Neuronal stem cell (in vitro differentiated cells): ENCODE results near the gene ZBTB42.

Experiments
- DNase-seq: peaks from one replicate; pipeline ENCODE4 v3.0.0-alpha.2; 2013; ENCODE audit warnings: low spot score
- H2AFZ ChIP-seq: one replicate; pipeline ENCODE4 v1.6.1; 2013; ENCODE audit warnings: mild to moderate bottlenecking, low read length, inconsistent platforms
- H2AK5ac ChIP-seq: 2 replicates; pipeline ENCODE4 v1.6.1; 2013; ENCODE audit warnings: low read depth, mild to moderate bottlenecking, inconsistent platforms, low read length, moderate library complexity, mixed read lengths
- H2BK120ac ChIP-seq: 2 replicates; pipeline ENCODE4 v1.6.1; 2013; ENCODE audit warnings: low read depth, mild to moderate bottlenecking, inconsistent platforms, low read length, moderate library complexity, mixed read lengths
- H2BK12ac ChIP-seq: one replicate; pipeline ENCODE4 v1.6.1; 2013; ENCODE audit warnings: low read length, inconsistent platforms
- H2BK15ac ChIP-seq: 2 replicates; pipeline ENCODE4 v1.6.1; 2013; ENCODE audit warnings: mild to moderate bottlenecking, low read length, inconsistent platforms, mixed read lengths
- H2BK5ac ChIP-seq: one replicate; pipeline ENCODE4 v1.6.1; 2013; ENCODE audit warnings: inconsistent platforms, mild to moderate bottlenecking, low read length, moderate library complexity
- H3K14ac ChIP-seq: one replicate; pipeline ENCODE4 v1.6.1; 2013; ENCODE audit warnings: low read length, inconsistent platforms
- H3K18ac ChIP-seq: 2 replicates; pipeline ENCODE4 v1.6.1; 2013; ENCODE audit warnings: low read length, inconsistent platforms
- H3K23ac ChIP-seq: 2 replicates; pipeline ENCODE4 v1.6.1; 2013; ENCODE audit warnings: low read depth, mild to moderate bottlenecking, mixed read lengths, low read length, inconsistent platforms; ENCODE audit not compliant: poor library complexity
- H3K27ac ChIP-seq: replicated peaks from 3 replicates; pipeline ENCODE4 v1.5.1; 2013; ENCODE audit warnings: low read length, inconsistent platforms
- H3K27me3 ChIP-seq, 3 experiments: 2 replicates each; pipeline ENCODE4 v1.6.1; 2013; ENCODE audit warnings: low read length in 3 of 3, mild to moderate bottlenecking in 2 of 3, inconsistent platforms in 1 of 3, low read depth in 1 of 3, mixed read lengths in 1 of 3, moderate library complexity in 1 of 3; ENCODE audit not compliant: control insufficient read depth in 3 of 3, insufficient read depth in 3 of 3
- H3K36me3 ChIP-seq, 2 donors: replicated peaks in 1 of 2; 2 replicates each; pipeline ENCODE4 v1.6.1; 2013; ENCODE audit warnings: low read length in 2 of 2; ENCODE audit not compliant: control insufficient read depth in 2 of 2, insufficient read depth in 2 of 2
- H3K4ac ChIP-seq: 2 replicates; pipeline ENCODE4 v1.6.1; 2013; ENCODE audit warnings: inconsistent platforms, mild to moderate bottlenecking, low read length, moderate library complexity
- H3K4me1 ChIP-seq, 2 donors: 1 replicate in 1 of 2; 2 replicates in 1 of 2; pipeline ENCODE4 v1.6.1; 2013; ENCODE audit warnings: low read length in 2 of 2, low read depth in 1 of 2; ENCODE audit not compliant: control insufficient read depth in 2 of 2, insufficient read depth in 1 of 2
- H3K4me2 ChIP-seq: one replicate; pipeline ENCODE4 v1.6.1; 2013; ENCODE audit warnings: mild to moderate bottlenecking, low read length, inconsistent platforms; ENCODE audit not compliant: insufficient read depth, poor library complexity, severe bottlenecking
- H3K4me3 ChIP-seq, 2 donors: 2 replicates each; pipeline ENCODE4 v1.5.1; 2013; ENCODE audit warnings: low read length in 2 of 2, mild to moderate bottlenecking in 2 of 2, inconsistent platforms in 1 of 2, moderate library complexity in 1 of 2
- H3K79me1 ChIP-seq: one replicate; pipeline ENCODE4 v1.6.1; 2013; ENCODE audit warnings: low read depth, mild to moderate bottlenecking, inconsistent platforms, low read length, moderate library complexity
- H3K9ac ChIP-seq: one replicate; pipeline ENCODE4 v1.6.1; 2013; ENCODE audit warnings: mild to moderate bottlenecking, low read depth, low read length, inconsistent platforms; ENCODE audit not compliant: poor library complexity
- H3K9me3 ChIP-seq, 2 donors: replicated peaks in 1 of 2; 2 replicates each; pipeline versions ENCODE3 to v1.6.1; 2013; ENCODE audit warnings: low read length in 2 of 2, mild to moderate bottlenecking in 2 of 2, inconsistent platforms in 1 of 2, low read depth in 1 of 2, mixed read lengths in 1 of 2, moderate library complexity in 1 of 2; ENCODE audit not compliant: control insufficient read depth in 2 of 2, insufficient read depth in 1 of 2
- H4K8ac ChIP-seq: one replicate; pipeline ENCODE4 v1.6.1; 2013; ENCODE audit warnings: low read depth, mild to moderate bottlenecking, inconsistent platforms, low read length, moderate library complexity
- H4K91ac ChIP-seq: one replicate; pipeline ENCODE4 v1.6.1; 2013; ENCODE audit warnings: low read length, low read depth, mild to moderate bottlenecking, inconsistent platforms; ENCODE audit not compliant: poor library complexity
- WGBS, 2 donors: extraction: QIAGEN DNeasy Blood & Tissue Kit; methylation state at CpG; one replicate each; pipeline ENCODE4 v1.1.7; 2013; ENCODE audit warnings: missing lambda C conversion rate in 2 of 2, mixed read lengths in 1 of 2; ENCODE audit not compliant: insufficient read length in 2 of 2, insufficient replicate concordance in 1 of 2; ENCODE audit errors: extremely low coverage in 2 of 2; 5-methylcytosine and 5-hydroxymethylcytosine counted together

ZBTB42 gene

GRCh38 chr14:104792101-104792884 is 8.6 kb upstream of the ZBTB42 start:
- Histone ChIP-seq H2BK120ac (no peak overlapping the region), H3K4ac (no peak overlapping the region), H2BK12ac (no peak overlapping the region), H3K36me3 (peaks cover 17 to 64% of the 10 kb centered on the region in 2 donors), H3K4me3 (no peak overlapping the region), H3K9me3 (no peaks in the 10 kb centered on the region), H3K27me3 (peaks cover 0 to 15% (median 8%) of the 10 kb centered on the region in 3 experiments), H3K4me1 (peaks cover 19 to 31% of the 10 kb centered on the region in 2 donors), H2AFZ (no peak overlapping the region), H4K8ac (peak overlapping the region; percentile 43), H3K14ac (no peak overlapping the region), H2BK15ac (no peak overlapping the region), H4K91ac (no peak overlapping the region), H3K27ac (no peak overlapping the region), H2BK5ac (peak overlapping the region; percentile 75), H3K23ac (peak overlapping the region; percentile 31), H3K9ac (peak overlapping the region; percentile 80), H3K79me1 (peaks cover 46% of the 10 kb centered on the region), H3K18ac (peak overlapping the region; percentile 38), H3K4me2 (no peak overlapping the region), H2AK5ac (no peak overlapping the region)
- DNase-seq = no peak
- WGBS, 2 donors = no CpG with 5 or more reads among the region's 25 CpGs

DNA sequence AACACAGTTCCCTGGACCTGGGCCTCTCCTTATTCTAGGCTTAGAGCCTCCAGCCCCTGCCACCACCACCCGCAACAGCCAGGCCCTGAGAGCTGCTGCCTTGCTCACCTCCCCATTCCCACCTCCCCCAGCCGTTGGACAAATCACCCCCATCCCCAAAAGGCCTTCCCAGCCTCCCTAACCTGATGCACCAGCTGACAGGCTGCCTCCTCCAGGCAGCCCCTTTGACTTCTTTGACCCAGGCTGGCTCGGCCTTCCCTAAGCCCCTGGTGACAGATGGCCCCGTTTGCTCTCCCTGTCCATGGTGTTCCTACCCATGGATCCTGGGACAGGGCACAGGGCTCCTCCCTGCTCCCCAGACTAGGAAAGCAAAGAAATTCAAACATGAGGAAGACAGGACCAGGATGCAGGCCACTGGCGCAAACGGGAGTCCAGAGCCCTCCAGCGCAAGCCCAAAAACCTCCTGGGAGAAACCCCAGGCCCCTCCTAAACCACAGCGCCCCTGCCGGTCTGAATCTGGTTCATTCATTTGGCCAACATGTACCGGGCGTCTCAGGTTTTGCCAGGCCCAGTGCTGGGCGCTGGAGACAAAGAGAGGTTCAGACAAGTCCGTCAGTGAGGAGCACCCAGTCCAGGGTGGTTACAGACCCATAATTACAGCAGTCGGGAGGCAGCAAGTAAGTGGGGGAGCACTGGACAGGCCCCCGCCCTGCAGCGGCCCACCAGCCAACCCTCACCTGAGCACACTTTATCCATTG is 7.8 kb upstream of the ZBTB42 start:
- Histone ChIP-seq H2AFZ (no peak overlapping the region), H3K79me1 (peaks cover 43% of the 10 kb centered on the region), H2BK12ac (no peak overlapping the region), H3K4me1 (peaks cover 19 to 39% of the 10 kb centered on the region in 2 donors), H2BK5ac (peak overlapping the region; percentile 24), H2BK120ac (no peak overlapping the region), H3K27ac (no peak overlapping the region), H2BK15ac (no peak overlapping the region), H3K9ac (peak overlapping the region; percentile 50), H3K18ac (peak overlapping the region; percentile 38), H3K4me3 (peak overlapping the region in 1 of 2 donors; percentile 6), H3K14ac (no peak overlapping the region), H3K23ac (no peak overlapping the region), H3K4me2 (peak overlapping the region; percentile 12), H4K91ac (no peak overlapping the region), H3K9me3 (no peaks in the 10 kb centered on the region), H3K27me3 (peaks cover 0 to 24% (median 16%) of the 10 kb centered on the region in 3 experiments), H3K4ac (no peak overlapping the region), H3K36me3 (peaks cover 17 to 56% of the 10 kb centered on the region in 2 donors), H2AK5ac (no peak overlapping the region), H4K8ac (no peak overlapping the region)
- no peak for DNase-seq
- WGBS, 2 donors = no CpG with 5 or more reads among the region's 16 CpGs

GRCh38 chr14:104793703-104793959 is 7.3 kb upstream of the ZBTB42 start:
- Histone ChIP-seq H2BK5ac (no peak overlapping the region), H2BK15ac (no peak overlapping the region), H3K14ac (no peak overlapping the region), H2AK5ac (peak overlapping the region; percentile 59), H4K8ac (no peak overlapping the region), H3K27me3 (peaks cover 0 to 29% (median 21%) of the 10 kb centered on the region in 3 experiments), H3K79me1 (peaks cover 38% of the 10 kb centered on the region), H3K36me3 (peaks cover 17 to 51% of the 10 kb centered on the region in 2 donors), H2AFZ (no peak overlapping the region), H3K23ac (no peak overlapping the region), H4K91ac (no peak overlapping the region), H3K9me3 (no peaks in the 10 kb centered on the region), H3K4ac (no peak overlapping the region), H2BK120ac (no peak overlapping the region), H3K4me2 (peak overlapping the region; percentile 12), H3K9ac (no peak overlapping the region), H3K18ac (peak overlapping the region; percentile 46), H2BK12ac (no peak overlapping the region), H3K27ac (no peak overlapping the region), H3K4me3 (peak overlapping the region in 1 of 2 donors; percentile 80), H3K4me1 (peaks cover 19 to 39% of the 10 kb centered on the region in 2 donors)
- no CpG with 5 or more reads among the region's 2 CpGs for WGBS, 2 donors
- DNase-seq = no peak

- Histone ChIP-seq H3K9me3 (no peaks in the 10 kb centered on the region), H3K4me1 (peaks cover 19 to 39% of the 10 kb centered on the region in 2 donors), H3K27me3 (peaks cover 0 to 33% (median 26%) of the 10 kb centered on the region in 3 experiments), H4K8ac (no peak overlapping the region), H3K79me1 (peaks cover 38% of the 10 kb centered on the region), H2BK15ac (no peak overlapping the region), H3K36me3 (peaks cover 17 to 46% of the 10 kb centered on the region in 2 donors), H4K91ac (no peak overlapping the region), H3K27ac (no peak overlapping the region), H2BK12ac (no peak overlapping the region), H2BK5ac (no peak overlapping the region), H3K23ac (peak overlapping the region; percentile 46), H3K4me3 (peak overlapping the region; percentile 80 to 89), H2BK120ac (no peak overlapping the region), H3K9ac (peak overlapping the region; percentile 73), H3K18ac (no peak overlapping the region), H2AK5ac (peak overlapping the region; percentile 59), H3K4ac (no peak overlapping the region), H3K4me2 (peak overlapping the region; percentile 90), H2AFZ (no peak overlapping the region), H3K14ac (no peak overlapping the region)
- no CpG with 5 or more reads among the region's 15 CpGs for WGBS, 2 donors
- no peak for DNase-seq
Observed at GRCh38 chr14:104794099-104794498, 6.8 kb upstream of the ZBTB42 start.
